Measurements from ENCODE around the gene TRIM2.

- TF ChIP-seq CTCF (IDR thresholded peaks at IDR 0.05; ENCODE audit: low read depth, low read length, missing input control) (no peak), EGR1 (IDR thresholded peaks at IDR 0.05; ENCODE audit: low read depth in 2 of 2) (no peak), RAD21 (IDR thresholded peaks at IDR 0.05) (no peak), NR2F2 (IDR thresholded peaks at IDR 0.05) (no peak), HNF4G (IDR thresholded peaks at IDR 0.05) (no peak), GABPA (IDR thresholded peaks at IDR 0.05 in 1 of 2, conservative IDR thresholded peaks at IDR 0.05 in 1 of 2) (no peak), REST (IDR thresholded peaks at IDR 0.05) (no peak), YY1 (IDR thresholded peaks at IDR 0.05) (no peak)
These were observed 41.5 kb downstream of the TRIM2 start for GRCh38 chr4:153245775-153246174.

Measured in liver (tissue), 3 donors.